Spleen (tissue), 11 donors: Measurements from ENCODE around the gene CD93. TPM values are rescaled to one million over a fixed set of nuclear protein-coding genes. Genes with fewer than 3 reads are reported as not detected.

Experiments
- DNase-seq: peaks from one replicate; pipeline ENCODE4 v3.0.0-alpha.2; 2020
- H3K27ac ChIP-seq, 8 donors: fragments of 200-600 bp; sonication (generic) in 7 of 8; 1 replicate in 4 of 8; 2 replicates in 4 of 8; pipeline versions ENCODE4 v1.5.0 to v1.8.0; 2016 to 2021; ENCODE audit warnings: inconsistent platforms in 4 of 8, mild to moderate bottlenecking in 4 of 8, moderate library complexity in 1 of 8
- H3K27me3 ChIP-seq, 7 donors: fragments of 200-600 bp; sonication (generic) in 6 of 7; replicated peaks in 1 of 7; 1 replicate in 4 of 7; 2 replicates in 3 of 7; pipeline versions ENCODE4 v1.5.0 to v1.8.0; 2016 to 2021; ENCODE audit warnings: inconsistent platforms in 3 of 7, mild to moderate bottlenecking in 1 of 7
- H3K36me3 ChIP-seq, 6 donors: fragments of 200-600 bp; sonication (generic) in 5 of 6; 1 replicate in 4 of 6; 2 replicates in 2 of 6; pipeline versions ENCODE4 v1.5.0 to v1.8.0; 2016 to 2021; ENCODE audit warnings: inconsistent platforms in 2 of 6
- H3K4me1 ChIP-seq, 6 donors: fragments of 200-600 bp; sonication (generic) in 5 of 6; 1 replicate in 3 of 6; 2 replicates in 3 of 6; pipeline versions ENCODE4 v1.5.0 to v1.8.0; 2016 to 2021; ENCODE audit warnings: inconsistent platforms in 3 of 6
- H3K4me3 ChIP-seq, 8 donors: fragments of 200-600 bp; sonication (generic) in 7 of 8; 1 replicate in 4 of 8; 2 replicates in 4 of 8; pipeline versions ENCODE4 v1.5.0 to v1.8.0; 2016 to 2021; ENCODE audit warnings: inconsistent platforms in 4 of 8, mild to moderate bottlenecking in 4 of 8, moderate library complexity in 2 of 8
- H3K9me3 ChIP-seq, 8 donors: fragments of 200-600 bp; sonication (generic) in 7 of 8; 1 replicate in 4 of 8; 2 replicates in 4 of 8; pipeline versions ENCODE4 v1.5.0 to v1.8.0; 2016 to 2021; ENCODE audit warnings: inconsistent platforms in 4 of 8
- POLR2A ChIP-seq, 3 donors: fragments of 450-650 bp; IDR thresholded peaks; one replicate each; pipeline ENCODE4 v1.5.1; 2017; ENCODE audit warnings: antibody characterized with exemption in 3 of 3, mild to moderate bottlenecking in 1 of 3
- POLR2AphosphoS5 ChIP-seq, 3 donors: sonication (generic); formaldehyde crosslinking; IDR thresholded peaks; one replicate each; pipeline ENCODE4 v1.5.1; 2017; ENCODE audit warnings: antibody characterized with exemption in 3 of 3
- WGBS, 5 donors: extraction: QIAGEN DNeasy Blood & Tissue Kit in 3 of 5; methylation state at CpG; one replicate each; pipeline versions ENCODE4 v1.1.5 to v1.1.7; 2013 to 2018; 5-methylcytosine and 5-hydroxymethylcytosine counted together
- intact Hi-C: fragments of 100-400 bp; cut with DNase I; formaldehyde crosslinking; loops from one replicate; pipeline ENCODE4 v1.15.0; 2023; ENCODE audit warnings: low total_unique reads
- polyA plus RNA-seq, 3 donors: library from polyadenylated mRNA; stranded (reverse); fragments of 200-250 nt; gene quantifications; one replicate each; pipeline ENCODE4 v1.2.1, GENCODE V29; 2013
- total RNA-seq, 7 donors: library from RNA; depleted of rRNA in 3 of 7; stranded (reverse); fragments of >200 nt in 3 of 7; fragmentation: NEBNext Ultra II Directional in 4 of 7; extraction: Animal tissue kit (Norgen Biotek cat#: 25700) in 4 of 7; gene quantifications; one replicate each; pipeline versions ENCODE4 v1.1.0 to v1.2.1, GENCODE V29; 2016 to 2021
- TF ChIP-seq, protein P1 (sequence below), 11 experiments: fragments of 200-600 bp in 7 of 11; fragments of 450-650 bp in 4 of 11; sonication (generic) in 4 of 11; IDR thresholded peaks in 8 of 11; conservative IDR thresholded peaks in 3 of 11; 1 replicate in 7 of 11; 2 replicates in 4 of 11; pipeline versions ENCODE4 v1.4.0 to v1.8.0; 2016 to 2021; ENCODE audit warnings: antibody characterized with exemption in 11 of 11, inconsistent platforms in 4 of 11, mild to moderate bottlenecking in 1 of 11
- donor health status: healthy with polysubstance abuse.
- donor health status: DM: no; HTN: no; CAD: no; lungs with moderate emphysema.
- donor health status: DM: no; HTN: no; CAD: no.
- donor health status: Bipolar disorder and iron deficiency.
- donor health status: healthy.
- donor health status: DM: no; HTN: no; CAD: no.
- donor health status: DM: yes; HTN: yes; CAD: no.

Gene CD93
- total and polyA plus RNA-seq, 10 donors, result 4.1 to 103 (median 62.5) TPM

DNA sequence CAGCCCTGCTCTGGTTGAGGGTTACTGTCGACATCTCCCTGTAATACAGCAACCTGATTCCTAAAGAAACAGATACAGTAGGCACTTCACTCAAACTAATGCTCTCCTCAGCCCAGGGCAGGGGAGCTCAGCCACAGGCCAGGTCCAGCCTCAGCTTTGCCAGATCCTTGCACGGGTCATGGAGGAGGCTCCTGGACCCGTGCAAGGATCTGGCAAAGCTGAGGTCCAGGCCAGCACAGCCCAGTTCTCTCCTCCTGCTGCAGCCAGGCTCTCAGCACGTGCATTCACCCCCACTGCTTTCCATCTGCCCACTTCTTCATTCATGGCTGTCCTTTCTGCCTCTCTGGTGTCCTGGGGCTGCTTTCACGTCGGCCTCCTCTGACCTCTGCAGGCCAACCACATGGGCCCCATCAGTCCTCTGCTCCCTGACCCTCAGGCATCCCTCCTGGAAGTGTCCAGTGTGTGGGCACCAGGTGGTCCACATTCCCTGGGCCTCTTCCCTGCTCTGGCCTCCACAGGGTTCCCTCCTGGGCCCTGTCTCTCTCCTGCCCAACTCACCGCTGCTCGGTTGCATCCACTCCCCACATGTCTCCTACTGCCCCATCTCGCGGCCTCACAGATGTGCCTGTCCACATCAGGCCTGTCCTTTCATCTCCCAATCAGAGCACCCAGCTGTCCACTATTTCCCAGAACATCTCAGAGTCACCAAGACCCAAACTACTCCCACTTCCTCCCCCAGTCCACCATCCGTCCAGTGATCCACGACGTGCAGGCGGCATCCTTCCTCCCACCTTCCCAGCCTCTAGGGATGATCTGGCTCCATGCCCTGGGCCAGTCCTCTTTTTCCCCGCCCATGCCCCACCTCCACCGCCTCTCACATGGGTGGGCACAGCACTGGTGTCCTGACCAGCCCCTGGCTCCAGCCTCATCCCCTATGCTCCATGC is 11.8 kb upstream of the CD93 start:
- Histone ChIP-seq H3K27ac (no peak overlapping the region), H3K4me3 (no peak overlapping the region), H3K4me1 (peaks cover 0 to 36% (median 6%) of the 10 kb centered on the region in 6 donors), H3K9me3 (no peaks in the 10 kb centered on the region), H3K36me3 (no peaks in the 10 kb centered on the region), H3K27me3 (no peaks in the 10 kb centered on the region)
- WGBS, 5 donors, result 81 to 90% (median 85%) methylated on average over 16 of the region's 16 CpGs
- intact Hi-C loops, result no loop called here
- DNase-seq, result peak; percentile 62
- TF ChIP-seq POLR2A (IDR thresholded peaks at IDR 0.05) (no peak), POLR2AphosphoS5 (IDR thresholded peaks at IDR 0.05) (no peak)
- TF ChIP-seq, protein P1, sequence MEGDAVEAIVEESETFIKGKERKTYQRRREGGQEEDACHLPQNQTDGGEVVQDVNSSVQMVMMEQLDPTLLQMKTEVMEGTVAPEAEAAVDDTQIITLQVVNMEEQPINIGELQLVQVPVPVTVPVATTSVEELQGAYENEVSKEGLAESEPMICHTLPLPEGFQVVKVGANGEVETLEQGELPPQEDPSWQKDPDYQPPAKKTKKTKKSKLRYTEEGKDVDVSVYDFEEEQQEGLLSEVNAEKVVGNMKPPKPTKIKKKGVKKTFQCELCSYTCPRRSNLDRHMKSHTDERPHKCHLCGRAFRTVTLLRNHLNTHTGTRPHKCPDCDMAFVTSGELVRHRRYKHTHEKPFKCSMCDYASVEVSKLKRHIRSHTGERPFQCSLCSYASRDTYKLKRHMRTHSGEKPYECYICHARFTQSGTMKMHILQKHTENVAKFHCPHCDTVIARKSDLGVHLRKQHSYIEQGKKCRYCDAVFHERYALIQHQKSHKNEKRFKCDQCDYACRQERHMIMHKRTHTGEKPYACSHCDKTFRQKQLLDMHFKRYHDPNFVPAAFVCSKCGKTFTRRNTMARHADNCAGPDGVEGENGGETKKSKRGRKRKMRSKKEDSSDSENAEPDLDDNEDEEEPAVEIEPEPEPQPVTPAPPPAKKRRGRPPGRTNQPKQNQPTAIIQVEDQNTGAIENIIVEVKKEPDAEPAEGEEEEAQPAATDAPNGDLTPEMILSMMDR (IDR thresholded peaks at IDR 0.05 in 8 of 11, conservative IDR thresholded peaks at IDR 0.05 in 3 of 11), result no peak

DNA sequence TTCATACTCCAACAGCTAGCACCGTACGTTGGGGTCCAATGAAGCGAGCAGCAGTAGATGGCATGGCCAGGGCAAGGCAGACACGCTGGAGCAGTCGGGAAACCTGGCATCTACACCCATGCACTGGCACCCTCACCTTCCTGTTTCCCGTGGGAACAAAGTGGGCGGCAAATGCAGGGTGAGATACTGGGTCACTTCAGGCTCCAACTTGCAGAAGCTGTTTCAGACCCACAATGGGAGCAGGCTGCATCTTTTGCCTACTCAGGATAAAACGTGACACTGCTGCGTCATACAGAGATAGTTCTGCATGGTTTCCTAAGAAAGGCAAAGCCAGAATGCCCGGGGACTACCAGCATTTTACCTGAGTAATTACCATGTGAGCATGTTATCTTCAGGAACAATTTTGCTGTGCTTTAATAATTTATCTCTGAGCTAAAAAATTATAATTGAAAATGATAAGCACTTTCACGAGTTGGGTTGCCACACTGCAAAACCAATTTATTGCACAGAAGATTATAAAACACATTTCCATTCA is 10.9 kb upstream of the CD93 start:
- TF ChIP-seq, protein P1 (IDR thresholded peaks at IDR 0.05 in 8 of 11, conservative IDR thresholded peaks at IDR 0.05 in 3 of 11), result no peak
- TF ChIP-seq POLR2AphosphoS5 (IDR thresholded peaks at IDR 0.05) (no peak), POLR2A (IDR thresholded peaks at IDR 0.05) (no peak)
- no peaks in the 10 kb centered on the region for H3K27me3 ChIP-seq
- H3K36me3 ChIP-seq, result no peaks in the 10 kb centered on the region
- DNase-seq, result no peak
- no peak overlapping the region for H3K27ac ChIP-seq
- H3K9me3 ChIP-seq, result no peaks in the 10 kb centered on the region
- WGBS, 5 donors, result 69 to 81% (median 80%) methylated on average over 11 of the region's 11 CpGs
- intact Hi-C loops, result no loop called here
- peaks cover 0 to 36% (median 8%) of the 10 kb centered on the region in 6 donors for H3K4me1 ChIP-seq
- no peak overlapping the region for H3K4me3 ChIP-seq

DNA sequence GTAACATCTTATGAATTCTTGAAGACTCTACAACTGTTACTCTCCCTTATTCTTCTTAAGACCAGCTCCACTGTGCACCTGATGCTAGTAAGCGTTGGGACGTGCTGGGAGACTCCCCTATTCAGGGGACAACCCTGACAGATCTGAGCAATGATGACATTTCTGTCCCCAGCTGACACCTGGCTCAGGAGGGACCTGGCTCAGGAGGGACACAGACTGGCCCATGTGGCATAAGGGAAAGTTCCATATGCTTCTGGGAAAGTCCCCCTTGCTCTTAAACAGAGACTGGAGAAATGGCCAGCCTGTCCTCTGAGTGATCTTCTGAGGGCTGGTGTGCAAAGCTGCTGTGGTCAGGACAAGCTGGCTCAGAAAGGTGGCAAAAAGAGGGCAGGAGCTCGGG is 10.0 kb upstream of the CD93 start:
- Histone ChIP-seq H3K4me1 (peaks cover 0 to 32% (median 9%) of the 10 kb centered on the region in 6 donors), H3K27ac (no peak overlapping the region), H3K36me3 (no peaks in the 10 kb centered on the region), H3K4me3 (no peak overlapping the region), H3K9me3 (no peaks in the 10 kb centered on the region), H3K27me3 (no peaks in the 10 kb centered on the region)
- intact Hi-C loops, result no loop called here
- 81 to 94% (median 90%) methylated on average over 3 of the region's 3 CpGs for WGBS, 5 donors
- no peak for DNase-seq
- no peak for TF ChIP-seq POLR2AphosphoS5 (IDR thresholded peaks at IDR 0.05)
- TF ChIP-seq POLR2A (IDR thresholded peaks at IDR 0.05), result no peak
- TF ChIP-seq, protein P1 (IDR thresholded peaks at IDR 0.05 in 8 of 11, conservative IDR thresholded peaks at IDR 0.05 in 3 of 11), result no peak

DNA sequence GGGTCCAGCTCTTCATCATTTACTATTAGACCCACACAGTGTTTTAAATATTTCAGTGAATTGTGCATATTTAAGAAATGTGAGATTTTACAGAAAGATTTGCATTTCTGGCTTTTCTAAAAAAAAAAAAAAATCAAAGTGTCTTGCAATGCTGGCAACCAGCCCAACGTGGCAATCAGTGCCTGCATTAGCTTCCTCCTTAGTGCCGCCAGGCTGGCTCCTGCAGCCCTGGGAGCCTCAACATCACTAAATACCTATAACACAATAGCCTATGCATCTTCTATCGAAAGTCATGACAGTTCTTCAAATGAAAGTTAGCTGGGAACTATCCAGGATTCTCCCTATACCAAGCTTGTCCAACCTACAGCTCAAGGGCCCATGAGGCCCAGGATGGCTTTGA is 9.4 kb upstream of the CD93 start:
- Histone ChIP-seq H3K4me1 (peaks cover 0 to 32% (median 10%) of the 10 kb centered on the region in 6 donors), H3K9me3 (no peaks in the 10 kb centered on the region), H3K27me3 (no peaks in the 10 kb centered on the region), H3K36me3 (no peaks in the 10 kb centered on the region), H3K4me3 (no peak overlapping the region), H3K27ac (no peak overlapping the region)
- DNase-seq, result no peak
- TF ChIP-seq, protein P1 (IDR thresholded peaks at IDR 0.05 in 8 of 11, conservative IDR thresholded peaks at IDR 0.05 in 3 of 11), result no peak
- TF ChIP-seq POLR2AphosphoS5 (IDR thresholded peaks at IDR 0.05), result no peak
- no peak for TF ChIP-seq POLR2A (IDR thresholded peaks at IDR 0.05)
- intact Hi-C loops, result no loop called here
- WGBS, 5 donors, result 41 to 72% (median 63%) methylated on average over 3 of the region's 3 CpGs
